Effector memory CD4-positive, alpha-beta T cell (primary cell): ENCODE data around the gene TLR1.
"Not testable (repeated sequence)": the region's sequence is repeated elsewhere in the genome, so short reads cannot be mapped to it uniquely, and the experiment has no call there.

Experiments used
- DNase-seq, 3 donors: peaks; one replicate each; pipeline ENCODE4 v3.0.0-alpha.2; 2020
- H3K27ac ChIP-seq: 2 replicates; pipeline ENCODE4 v1.7.0; 2013; ENCODE audit warnings: mild to moderate bottlenecking, low read length, moderate library complexity; ENCODE audit not compliant: insufficient read depth, poor library complexity, severe bottlenecking
- H3K27me3 ChIP-seq: replicated peaks from 2 replicates; pipeline ENCODE4 v1.7.0; 2013; ENCODE audit warnings: mild to moderate bottlenecking, low read length; ENCODE audit not compliant: insufficient read depth, control insufficient read depth, poor library complexity, severe bottlenecking
- H3K36me3 ChIP-seq: 2 replicates; pipeline ENCODE4 v1.7.0; 2013; ENCODE audit warnings: mild to moderate bottlenecking, low read length, moderate library complexity; ENCODE audit not compliant: control insufficient read depth, insufficient read depth
- H3K4me1 ChIP-seq: 2 replicates; pipeline ENCODE4 v1.7.0; 2013; ENCODE audit warnings: low read length, mild to moderate bottlenecking; ENCODE audit not compliant: control insufficient read depth, insufficient read depth, poor library complexity, severe bottlenecking
- H3K4me3 ChIP-seq: 2 replicates; pipeline ENCODE4 v1.7.0; 2013; ENCODE audit warnings: low read length, low read depth, mild to moderate bottlenecking; ENCODE audit not compliant: insufficient read depth, poor library complexity, severe bottlenecking
- H3K9me3 ChIP-seq: 2 replicates; pipeline ENCODE4 v1.7.0; 2013; ENCODE audit warnings: mild to moderate bottlenecking, low read length, moderate library complexity; ENCODE audit not compliant: control insufficient read depth

TLR1 gene

DNA sequence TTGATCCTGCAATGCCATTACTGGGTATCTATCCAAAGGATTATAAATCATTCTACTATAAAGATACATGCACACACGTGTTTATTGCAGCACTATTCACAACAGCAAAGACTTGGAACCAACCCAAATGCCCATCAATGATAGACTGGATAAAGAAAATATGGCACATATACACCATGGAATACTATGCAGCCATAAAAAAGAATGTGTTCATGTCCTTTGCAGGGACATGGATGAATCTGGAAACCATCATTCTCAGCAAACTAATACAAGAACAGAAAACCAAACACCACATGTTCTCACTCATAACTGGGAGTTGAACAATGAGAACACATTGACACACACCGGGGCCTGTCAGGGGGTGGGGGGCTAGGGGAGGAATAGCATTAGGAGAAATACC is 26.7 kb downstream of the TLR1 start:
- not testable (repeated sequence) for H3K4me1 ChIP-seq, DNase-seq, H3K27ac ChIP-seq, H3K27me3 ChIP-seq, H3K36me3 ChIP-seq, H3K9me3 ChIP-seq, H3K4me3 ChIP-seq

DNA sequence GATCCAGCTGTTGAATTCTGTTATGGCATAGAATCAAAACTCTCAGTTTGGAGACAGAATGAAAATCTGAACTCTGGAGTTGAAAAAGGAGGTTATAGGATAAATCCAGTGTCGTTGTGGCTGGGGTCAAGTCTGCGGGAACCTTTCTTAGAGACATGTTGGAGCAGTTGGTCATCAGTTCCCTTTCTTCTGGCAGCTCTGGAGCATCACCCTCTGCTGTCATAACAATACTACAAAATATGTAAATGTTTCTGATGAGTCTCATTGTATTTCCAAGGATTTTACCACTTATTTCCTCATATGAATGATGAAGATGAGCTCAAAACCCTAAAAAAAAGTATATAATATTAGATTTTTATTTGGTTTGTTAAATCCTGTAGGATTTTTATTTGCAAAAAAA is 29.3 kb downstream of the TLR1 start:
- Histone ChIP-seq H3K27ac (no peak overlapping the region), H3K4me1 (no peaks in the 10 kb centered on the region), H3K4me3 (no peak overlapping the region), H3K36me3 (no peaks in the 10 kb centered on the region), H3K9me3 (no peaks in the 10 kb centered on the region), H3K27me3 (no peaks in the 10 kb centered on the region)
- no peak for DNase-seq

DNA sequence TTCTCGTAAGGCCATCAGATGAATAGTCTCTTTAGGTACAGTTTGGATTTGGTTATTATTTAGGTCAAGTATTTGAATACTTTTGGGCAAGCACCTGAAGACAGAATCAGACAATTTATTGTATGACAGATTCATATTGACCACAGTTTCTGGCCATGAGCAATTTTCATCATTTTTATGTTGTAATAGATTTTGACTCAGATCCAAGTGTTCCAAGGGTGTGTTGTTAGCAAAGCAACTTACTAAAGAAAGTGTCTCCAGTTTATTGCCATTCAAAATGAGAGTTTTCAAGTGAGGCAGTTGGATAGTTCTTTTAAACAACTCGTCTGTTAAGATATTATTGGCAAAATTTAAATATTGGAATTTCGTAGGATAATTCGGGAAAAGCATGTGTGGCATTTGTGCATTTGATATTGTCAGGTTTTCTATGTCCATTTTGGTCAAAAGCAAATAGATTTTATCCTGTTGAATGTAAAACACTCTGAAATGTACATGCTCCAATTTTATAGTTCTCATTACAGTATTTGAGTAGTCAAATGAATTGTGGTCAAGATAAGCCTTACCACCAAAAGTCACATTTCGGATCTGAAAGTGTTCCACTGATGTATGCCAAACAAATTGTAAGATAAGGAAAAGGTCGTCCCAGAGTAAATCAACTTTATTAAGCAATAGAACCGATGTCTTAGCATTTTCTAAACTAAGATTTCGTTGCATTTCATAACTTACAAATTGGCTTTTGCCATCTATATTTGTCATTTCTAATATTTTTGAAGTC is 30.2 kb downstream of the TLR1 start:
- H3K9me3 ChIP-seq, result no peaks in the 10 kb centered on the region
- H3K4me3 ChIP-seq, result no peak overlapping the region
- no peak overlapping the region for H3K27ac ChIP-seq
- no peaks in the 10 kb centered on the region for H3K27me3 ChIP-seq
- no peaks in the 10 kb centered on the region for H3K4me1 ChIP-seq
- no peaks in the 10 kb centered on the region for H3K36me3 ChIP-seq
- DNase-seq, result no peak

DNA sequence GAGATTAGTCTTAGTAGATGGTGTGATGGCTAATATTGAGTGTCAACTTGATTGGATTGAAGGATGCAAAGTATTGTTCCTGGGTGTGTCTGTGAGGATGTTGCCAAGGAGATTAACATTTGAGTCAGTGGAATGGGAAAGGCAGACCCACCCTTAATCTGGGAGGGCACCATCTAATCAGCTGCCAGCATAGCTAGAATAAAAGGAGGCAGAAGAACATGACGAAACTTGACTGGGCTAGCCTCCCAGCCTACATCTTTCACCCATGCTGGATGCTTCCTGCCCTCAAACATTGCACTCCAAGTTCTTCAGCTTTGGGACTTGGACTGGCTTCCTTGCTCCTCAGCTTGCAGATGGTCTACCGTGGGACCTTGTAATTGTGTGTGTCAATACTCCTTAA is 34.3 kb downstream of the TLR1 start:
- H3K4me3 ChIP-seq, H3K27ac ChIP-seq, H3K36me3 ChIP-seq, H3K9me3 ChIP-seq, H3K27me3 ChIP-seq, H3K4me1 ChIP-seq, DNase-seq: not testable (repeated sequence)

DNA sequence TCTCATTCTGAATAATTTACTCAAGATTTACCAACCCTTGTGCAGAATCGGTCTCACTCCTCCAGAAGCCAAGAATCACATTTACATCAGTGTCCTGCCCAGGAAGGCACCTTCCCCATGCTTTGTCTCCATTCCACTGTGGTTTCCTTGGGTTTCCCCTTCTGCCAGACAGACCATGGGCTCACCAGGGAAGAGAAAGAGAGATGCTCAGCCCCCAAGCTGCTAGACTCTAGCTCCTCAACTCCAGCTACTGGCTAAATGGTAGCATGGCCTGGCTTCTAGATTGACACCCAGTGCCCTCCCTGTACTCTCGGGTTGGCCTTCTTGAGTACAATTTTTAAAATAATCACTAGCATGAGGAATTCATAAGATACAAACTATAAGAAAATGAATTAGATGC is 34.7 kb downstream of the TLR1 start:
- no peaks in the 10 kb centered on the region for H3K4me1 ChIP-seq
- H3K27ac ChIP-seq, result no peak overlapping the region
- H3K36me3 ChIP-seq, result no peaks in the 10 kb centered on the region
- DNase-seq, result no peak
- H3K27me3 ChIP-seq, result no peaks in the 10 kb centered on the region
- H3K9me3 ChIP-seq, result no peaks in the 10 kb centered on the region
- H3K4me3 ChIP-seq, result no peak overlapping the region

DNA sequence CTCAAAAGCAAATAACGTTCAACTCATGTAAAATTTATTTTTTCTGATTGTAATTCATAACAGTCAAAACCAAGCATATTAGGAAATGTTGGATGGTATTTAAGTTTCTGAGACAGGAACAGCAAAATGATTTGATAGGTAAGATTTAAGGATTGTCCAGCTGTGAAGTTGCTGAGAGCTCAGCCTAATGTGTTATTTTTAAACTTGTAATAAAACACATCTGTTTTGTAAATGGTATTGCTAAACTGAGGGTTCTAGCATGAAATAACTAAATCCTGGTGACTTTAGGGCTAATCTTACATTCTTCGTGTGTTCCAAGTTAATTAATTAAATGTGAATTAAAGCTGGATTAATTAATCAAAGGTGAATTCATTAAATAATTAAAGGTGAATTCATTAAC is 35.1 kb downstream of the TLR1 start:
- no peaks in the 10 kb centered on the region for H3K9me3 ChIP-seq

DNA sequence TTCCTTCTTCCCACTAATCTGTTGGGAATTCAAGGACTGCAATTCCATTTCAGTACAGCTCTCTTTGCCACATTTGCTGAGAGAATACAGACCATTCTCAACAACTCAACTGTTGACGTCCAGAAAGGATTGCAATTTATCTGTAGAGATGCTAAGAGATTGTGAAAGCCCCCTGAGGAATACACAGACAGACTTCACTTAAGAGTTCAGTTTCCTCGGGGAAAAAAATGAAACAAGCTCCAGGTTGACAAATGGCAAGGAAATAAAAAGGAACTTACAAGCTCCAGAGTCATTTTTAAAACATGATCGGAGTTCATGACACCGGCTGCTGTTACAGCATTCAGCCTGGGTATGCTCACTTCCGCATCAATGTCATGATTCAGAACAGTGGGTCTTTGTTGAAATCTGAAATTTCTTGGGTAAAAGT is 35.6 kb downstream of the TLR1 start:
- H3K4me3 ChIP-seq, result no peak overlapping the region
- H3K27me3 ChIP-seq, result no peaks in the 10 kb centered on the region
- H3K36me3 ChIP-seq, result no peaks in the 10 kb centered on the region
- no peak for DNase-seq
- H3K27ac ChIP-seq, result no peak overlapping the region
- H3K9me3 ChIP-seq, result no peaks in the 10 kb centered on the region
- H3K4me1 ChIP-seq, result no peaks in the 10 kb centered on the region

More for the DNA sequence above, 35.1 kb downstream of the TLR1 start:
- no peak overlapping the region for H3K27ac ChIP-seq
- no peaks in the 10 kb centered on the region for H3K4me1 ChIP-seq
- no peaks in the 10 kb centered on the region for H3K27me3 ChIP-seq
- no peaks in the 10 kb centered on the region for H3K36me3 ChIP-seq
- H3K4me3 ChIP-seq, result no peak overlapping the region
- no peak for DNase-seq

DNA sequence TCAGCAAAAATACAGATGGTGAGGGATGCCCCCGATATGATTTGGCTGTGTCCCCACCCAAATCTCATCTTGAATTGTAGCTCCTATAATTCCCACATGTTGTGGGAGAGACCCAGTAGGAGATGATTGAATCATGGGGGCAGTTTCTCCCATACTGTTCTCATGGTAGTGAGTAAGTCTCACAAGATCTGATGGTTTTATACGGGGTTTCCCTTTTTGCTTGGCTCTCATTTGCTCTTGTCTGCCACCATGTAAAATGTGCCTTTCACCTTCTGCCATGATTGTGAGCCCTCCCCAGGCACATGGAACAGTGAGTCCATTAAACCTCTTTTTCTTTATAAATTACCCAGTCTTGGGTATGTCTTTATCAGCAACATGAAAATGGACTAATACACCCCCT is 37.7 kb downstream of the TLR1 start:
- H3K27ac ChIP-seq, H3K4me3 ChIP-seq, H3K4me1 ChIP-seq, H3K36me3 ChIP-seq, H3K9me3 ChIP-seq, DNase-seq, H3K27me3 ChIP-seq: not testable (repeated sequence)

DNA sequence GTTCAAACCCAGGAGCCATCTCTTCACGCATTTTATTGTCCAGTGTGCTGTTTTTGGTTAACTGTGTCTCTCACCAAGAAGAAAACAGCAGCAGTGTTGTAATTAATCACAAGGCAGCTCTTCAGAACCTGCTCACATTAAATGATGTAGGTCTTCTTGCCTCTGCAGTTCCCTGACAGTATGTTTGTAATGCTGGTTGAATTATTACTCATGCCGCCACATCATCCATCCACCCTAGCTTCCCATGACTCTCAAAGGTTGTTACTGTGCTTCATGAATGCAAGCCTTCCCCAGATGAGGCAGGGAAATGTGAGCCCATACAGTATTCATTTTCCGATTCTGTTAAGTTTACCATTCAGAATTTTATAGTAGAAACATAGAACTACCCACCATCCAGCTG is 39.2 kb downstream of the TLR1 start:
- H3K4me3 ChIP-seq, result no peak overlapping the region
- H3K4me1 ChIP-seq, result no peaks in the 10 kb centered on the region
- no peaks in the 10 kb centered on the region for H3K9me3 ChIP-seq
- H3K36me3 ChIP-seq, result no peaks in the 10 kb centered on the region
- no peak overlapping the region for H3K27ac ChIP-seq
- DNase-seq, result no peak
- H3K27me3 ChIP-seq, result no peaks in the 10 kb centered on the region

DNA sequence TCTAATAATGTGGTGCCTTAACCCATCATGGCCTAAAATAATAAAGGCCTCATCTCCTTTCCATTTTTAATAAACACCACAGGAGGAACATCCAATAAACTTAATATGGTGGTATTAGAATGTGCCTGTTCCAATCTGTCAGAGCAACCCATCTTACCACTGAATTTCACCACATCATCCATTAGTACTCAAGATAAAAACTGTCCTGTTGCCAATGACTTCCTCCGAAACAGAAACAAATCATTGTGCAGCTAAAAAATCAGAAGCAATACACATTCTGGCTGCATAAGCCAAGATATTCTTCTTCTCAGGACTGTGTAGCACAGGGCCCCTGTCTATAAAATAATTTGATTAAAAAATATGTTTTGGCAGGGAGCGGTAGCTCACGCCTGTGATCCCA is 40.3 kb downstream of the TLR1 start:
- H3K9me3 ChIP-seq, result no peaks in the 10 kb centered on the region
- no peak overlapping the region for H3K4me3 ChIP-seq
- no peaks in the 10 kb centered on the region for H3K27me3 ChIP-seq
- no peaks in the 10 kb centered on the region for H3K4me1 ChIP-seq
- DNase-seq, result no peak
- no peak overlapping the region for H3K27ac ChIP-seq
- no peaks in the 10 kb centered on the region for H3K36me3 ChIP-seq
